DMS114 treated with DMSO at 0.1 percent for 48 hours (cell line): Measurements from ENCODE around the gene FPR1.
A peak's percentile ranks its signal among the peaks of the same experiment; 100 is the strongest.
"Not testable (repeated sequence)": the region's sequence is repeated elsewhere in the genome, so short reads cannot be mapped to it uniquely, and the experiment has no call there.

Source experiments
- DNase-seq: peaks from one replicate; lab custom pipeline; 2025; ENCODE audit not compliant: unreplicated experiment; lab: John Stamatoyannopoulos, UW

FPR1 gene

GRCh38 chr19:51738523-51738922, 13.2 kb downstream of the FPR1 start:
- DNase-seq, result not testable (repeated sequence)

GRCh38 chr19:51737924-51738323, 13.8 kb downstream of the FPR1 start:
- DNase-seq, result no peak

DNA sequence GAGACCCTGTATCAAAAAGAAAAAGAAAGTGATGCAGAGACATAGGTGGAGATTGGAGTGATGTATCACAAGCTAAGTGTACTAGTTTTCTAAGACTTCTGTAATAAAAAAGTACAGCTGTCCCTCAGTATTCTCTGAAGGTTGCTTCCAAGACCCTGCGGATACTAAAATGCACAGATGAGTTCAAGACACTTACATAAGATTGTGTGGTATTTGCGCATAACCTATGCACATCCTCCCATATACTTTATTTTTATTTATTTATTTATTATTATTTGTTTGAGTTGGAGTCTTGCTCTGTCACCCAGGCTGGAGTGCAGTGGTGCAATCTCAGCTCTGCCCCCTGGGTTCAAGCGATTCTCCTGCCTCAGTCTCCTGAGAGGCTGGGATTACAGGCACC, 14.3 kb downstream of the FPR1 start:
- DNase-seq, result no peak

DNA sequence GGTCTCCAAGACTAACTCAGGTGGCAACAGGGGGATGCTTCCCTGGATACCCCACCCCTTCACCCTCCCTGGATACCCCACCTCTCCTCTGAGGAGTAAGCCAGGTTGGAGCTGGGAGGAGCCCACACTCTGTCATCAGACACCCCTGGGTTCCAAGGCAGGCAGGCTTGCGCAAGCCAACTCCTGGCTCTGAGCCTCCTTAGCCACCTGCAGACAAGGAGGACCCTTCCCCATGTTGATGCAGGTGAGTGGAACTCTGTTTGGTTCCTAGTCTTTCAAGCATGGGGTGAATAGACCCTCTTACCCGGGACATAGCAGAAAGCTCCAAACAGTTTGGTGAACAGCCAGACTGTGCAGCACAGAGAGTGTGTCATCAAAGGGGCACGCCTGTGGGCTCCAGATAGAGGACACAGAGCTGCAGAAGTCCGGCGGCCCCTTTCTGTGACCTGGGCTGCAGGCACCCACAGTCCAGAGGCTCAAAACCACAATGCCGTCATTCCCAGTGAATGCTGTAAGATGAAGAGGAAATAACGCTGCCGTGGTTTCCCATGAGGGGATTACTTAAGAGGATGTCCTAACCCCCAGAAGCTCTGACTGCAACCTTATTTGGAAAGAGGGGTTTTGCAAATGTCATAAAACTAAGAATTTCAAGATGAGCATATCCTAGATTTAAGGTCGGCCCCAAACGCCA, 15.8 kb downstream of the FPR1 start:
- no peak for DNase-seq

- no peak for DNase-seq
These were observed 17.7 kb downstream of the FPR1 start for GRCh38 chr19:51733742-51734522.

DNA sequence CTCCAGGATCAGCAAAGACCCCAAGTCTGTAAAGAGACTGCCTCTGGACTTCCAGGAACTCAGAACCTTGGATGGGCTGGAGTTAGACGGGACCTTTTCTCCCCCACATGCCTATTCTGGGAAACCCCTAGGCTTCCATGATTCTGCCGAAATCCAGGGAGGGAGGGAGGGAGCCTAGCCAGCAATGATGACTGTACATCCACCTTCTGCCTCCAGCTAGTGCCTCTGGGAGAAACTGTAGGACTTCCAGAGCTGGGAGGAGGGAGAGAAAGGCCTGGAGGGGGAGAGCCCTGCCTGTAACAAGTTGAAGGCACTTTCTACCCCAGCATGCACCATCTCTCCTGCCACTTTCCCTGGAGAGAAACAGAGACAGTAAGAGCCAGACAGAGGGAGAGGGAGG, 21.9 kb downstream of the FPR1 start:
- no peak for DNase-seq

- no peak for DNase-seq
These were observed 24.3 kb downstream of the FPR1 start for GRCh38 chr19:51727349-51727880.

DNA sequence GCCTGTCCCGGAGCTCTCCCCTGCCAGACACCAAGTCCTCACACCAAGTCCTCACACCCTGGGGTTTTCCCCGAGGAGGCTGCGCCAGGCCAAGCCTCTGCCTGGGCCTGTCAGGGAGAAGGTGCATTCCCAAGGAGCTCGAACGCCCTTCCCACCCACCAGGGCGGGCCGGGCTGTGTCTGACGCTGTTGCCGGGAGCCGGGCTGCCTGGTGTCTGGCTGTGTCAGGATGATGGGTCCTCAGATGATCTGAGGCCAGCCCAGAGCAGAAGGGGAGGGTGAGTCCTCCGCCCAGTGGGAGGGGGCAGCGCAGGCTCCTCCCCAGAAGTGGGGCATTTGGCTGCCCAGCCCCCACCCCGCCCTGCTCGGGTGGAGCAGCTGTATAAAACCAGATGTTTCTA, 25.6 kb downstream of the FPR1 start:
- no peak for DNase-seq

- DNase-seq, result no peak
These were observed 27.1 kb downstream of the FPR1 start for GRCh38 chr19:51724543-51724942.

DNA sequence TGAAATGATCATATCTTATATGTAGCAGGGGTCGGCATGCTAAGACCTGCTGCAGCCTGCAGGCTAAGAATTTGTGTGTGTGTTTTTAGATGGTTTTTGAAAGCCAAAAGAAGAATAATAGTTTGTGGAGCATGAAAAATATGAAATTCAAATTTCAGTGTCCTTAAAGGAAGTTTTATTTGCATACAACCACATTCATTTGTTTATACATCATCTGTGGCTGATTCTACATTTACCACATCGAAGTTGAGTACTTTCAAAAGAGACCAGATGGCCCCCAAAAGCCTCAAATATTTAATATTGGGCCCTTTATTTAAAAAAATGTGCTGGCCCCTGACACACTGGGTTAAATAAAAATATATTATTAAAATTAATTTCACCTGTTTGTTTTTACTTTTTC, 29.2 kb downstream of the FPR1 start:
- DNase-seq, result no peak

- no peak for DNase-seq
These were observed 29.8 kb downstream of the FPR1 start for GRCh38 chr19:51721905-51722304.

DNA sequence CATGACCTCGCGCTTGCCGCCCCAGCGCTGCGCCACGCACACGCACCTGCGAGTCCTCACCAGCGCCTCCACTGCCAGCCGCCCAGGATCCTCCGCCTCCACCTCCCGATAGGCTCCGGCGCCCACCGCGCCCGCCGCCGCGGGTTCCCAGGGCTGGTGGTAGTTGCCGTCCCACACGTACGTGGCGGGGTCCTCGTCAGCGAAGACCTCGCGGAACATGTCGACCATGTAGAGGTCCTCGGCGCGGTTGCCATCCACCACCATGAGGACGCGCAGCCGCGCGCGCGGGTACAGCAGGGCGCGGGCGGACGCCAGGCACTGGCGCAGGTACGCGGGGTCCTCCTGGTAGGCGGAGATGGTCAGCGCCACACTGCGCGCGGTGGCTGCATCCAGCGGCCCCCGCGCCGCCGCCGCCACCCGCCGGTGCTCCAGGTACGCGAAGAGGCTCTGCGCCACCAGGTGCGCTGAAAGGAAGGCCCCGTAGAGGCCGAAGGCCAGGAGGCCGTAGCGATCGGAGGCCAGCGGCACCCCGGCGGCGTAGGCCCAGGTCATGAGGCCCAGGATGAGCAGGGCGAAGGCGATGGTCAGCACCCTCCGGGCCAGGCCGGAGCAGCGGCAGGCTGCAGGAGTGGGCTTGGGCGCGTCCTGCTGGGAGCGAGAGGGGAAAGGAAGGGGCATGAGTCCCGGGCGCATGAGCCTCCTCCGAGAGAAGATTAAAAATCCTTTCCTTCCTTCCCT, 32.3 kb downstream of the FPR1 start:
- DNase-seq, result no peak

GRCh38 chr19:51716925-51717324, 34.8 kb downstream of the FPR1 start:
- no peak for DNase-seq

- no peak for DNase-seq
These were observed 35.8 kb downstream of the FPR1 start for GRCh38 chr19:51715850-51716249.

DNA sequence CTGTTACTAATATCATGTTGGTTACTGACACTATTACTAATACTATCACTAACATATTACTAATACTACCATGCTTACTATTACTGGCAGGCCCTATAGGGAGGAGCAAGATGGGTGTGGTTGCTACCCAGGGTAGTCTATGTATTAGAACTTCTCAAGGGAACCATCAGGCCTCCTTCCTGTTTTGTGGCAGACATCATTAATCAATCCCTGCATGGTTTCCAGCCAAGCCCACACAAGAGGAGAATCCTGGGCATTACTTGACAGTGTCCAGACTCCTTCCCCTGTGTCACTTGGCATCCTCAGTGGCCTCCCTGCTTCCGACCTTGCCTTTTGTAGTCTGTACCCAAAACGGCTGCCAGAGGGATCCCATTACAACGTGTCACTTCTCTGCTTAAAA, 36.8 kb downstream of the FPR1 start:
- no peak for DNase-seq

- DNase-seq, result no peak
These were observed 38.1 kb downstream of the FPR1 start for GRCh38 chr19:51713319-51714285.

- peak; percentile 30 for DNase-seq
These were observed 39.1 kb downstream of the FPR1 start for GRCh38 chr19:51712461-51713081.

GRCh38 chr19:51711702-51712101, 40.0 kb downstream of the FPR1 start:
- no peak for DNase-seq

- no peak for DNase-seq
These were observed 41.5 kb downstream of the FPR1 start for GRCh38 chr19:51710163-51710562.

- no peak for DNase-seq
These were observed 42.1 kb downstream of the FPR1 start for GRCh38 chr19:51709575-51709974.
